GM12865 (cell line): ENCODE results near the gene AK8.
"Not testable (repeated sequence)": the region's sequence is repeated elsewhere in the genome, so short reads cannot be mapped to it uniquely, and the experiment has no call there.

Experiments
- DNase-seq: peaks from one replicate; pipeline ENCODE4 v3.0.0; 2010; ENCODE audit warnings: low read depth
- H3K4me3 ChIP-seq: 2 replicates; pipeline ENCODE4 v1.5.1; 2011; ENCODE audit warnings: mild to moderate bottlenecking, low read depth, low read length, control low read depth
- CTCF ChIP-seq: IDR thresholded peaks from 2 replicates; pipeline ENCODE4 v1.5.1; 2011; ENCODE audit warnings: low read length, control low read depth, low read depth, inconsistent platforms; ENCODE audit not compliant: insufficient read depth; ENCODE audit errors: missing control alignments

AK8 gene

GRCh38 chr9:132721661-132722060 is 156.4 kb downstream of the AK8 start:
- DNase-seq, result no peak
- no peak for TF ChIP-seq CTCF
- no peak overlapping the region for H3K4me3 ChIP-seq

GRCh38 chr9:132718381-132718928 is 159.6 kb downstream of the AK8 start:
- H3K4me3 ChIP-seq, DNase-seq: not testable (repeated sequence)

GRCh38 chr9:132717326-132717945 is 160.6 kb downstream of the AK8 start:
- no peak for TF ChIP-seq CTCF
- H3K4me3 ChIP-seq, result no peak overlapping the region
- DNase-seq, result no peak

GRCh38 chr9:132716007-132716406 is 162.1 kb downstream of the AK8 start:
- no peak overlapping the region for H3K4me3 ChIP-seq
- no peak for TF ChIP-seq CTCF
- DNase-seq, result no peak

GRCh38 chr9:132712753-132713152 is 165.3 kb downstream of the AK8 start:
- no peak for DNase-seq
- no peak for TF ChIP-seq CTCF
- no peak overlapping the region for H3K4me3 ChIP-seq

GRCh38 chr9:132711846-132712245 is 166.2 kb downstream of the AK8 start:
- H3K4me3 ChIP-seq, result no peak overlapping the region
- TF ChIP-seq CTCF, result no peak
- DNase-seq, result no peak

GRCh38 chr9:132711152-132711551 is 166.9 kb downstream of the AK8 start:
- DNase-seq, H3K4me3 ChIP-seq: not testable (repeated sequence)

GRCh38 chr9:132710333-132710732 is 167.8 kb downstream of the AK8 start:
- no peak for DNase-seq
- no peak overlapping the region for H3K4me3 ChIP-seq
- no peak for TF ChIP-seq CTCF
